GM21526 (cell line): ENCODE data around the gene RFT1.
"Not testable (repeated sequence)": the region's sequence is repeated elsewhere in the genome, so short reads cannot be mapped to it uniquely, and the experiment has no call there.

Experiments used
- ATAC-seq: cut with Tn5 transposase; IDR thresholded peaks from one replicate; pipeline ENCODE4 v1.9.1; 2021; ENCODE audit warnings: moderate library complexity; ENCODE audit not compliant: unreplicated experiment, low FRiP score

Gene RFT1

GRCh38 chr3:53163444-53164387 is 33.5 kb upstream of the RFT1 start:
- no peak for ATAC-seq

DNA sequence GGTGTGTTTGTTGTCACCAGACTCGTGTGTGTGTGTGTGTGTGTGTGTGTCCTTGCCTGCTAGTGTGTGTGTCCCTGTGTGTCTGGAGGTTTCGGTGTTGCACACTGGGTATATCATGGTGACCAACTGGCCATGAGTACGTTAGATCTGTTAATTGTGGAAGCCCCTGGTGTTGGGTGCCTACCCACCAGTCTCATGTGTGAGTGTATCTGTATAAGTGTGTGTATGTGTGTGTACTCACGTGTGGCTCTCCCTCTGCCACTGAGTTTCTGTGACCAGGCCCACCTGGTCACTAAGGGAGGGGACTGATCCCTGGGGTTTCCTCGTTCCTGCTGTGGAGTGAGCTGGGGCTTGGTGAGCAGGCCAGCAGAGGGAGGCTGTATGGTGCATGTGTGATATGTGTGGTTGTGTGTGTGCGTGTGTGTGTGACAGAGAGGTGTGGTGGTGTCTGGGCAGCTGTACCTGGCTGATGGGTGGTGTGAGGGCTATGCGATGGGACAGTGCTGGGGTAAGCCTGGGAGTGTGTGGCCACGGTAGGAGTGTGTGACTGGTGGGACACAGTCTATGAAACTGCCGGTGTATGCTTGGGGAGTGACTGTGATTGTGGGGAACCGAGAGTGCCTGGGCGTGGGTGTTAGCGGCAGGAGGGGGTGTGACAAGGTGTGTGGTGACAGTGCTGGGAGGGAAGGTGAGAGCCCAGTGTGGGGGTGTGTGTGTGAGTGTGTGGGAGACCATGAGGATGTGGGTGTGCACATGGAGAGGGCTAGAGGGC is 32.6 kb upstream of the RFT1 start:
- ATAC-seq, result peak; percentile 37

GRCh38 chr3:53161820-53162671 is 31.8 kb upstream of the RFT1 start:
- no peak for ATAC-seq

- no peak for ATAC-seq
Measured at GRCh38 chr3:53161450-53161819, 31.2 kb upstream of the RFT1 start.

GRCh38 chr3:53160660-53161449 is 30.6 kb upstream of the RFT1 start, which contains the start of gene PRKCD:
Gene PRKCD (plus strand): TSS chr3:53161209. CDS start chr3:53178423, 17,214 bp downstream.
- no peak for ATAC-seq

- ATAC-seq, result no peak
Measured at GRCh38 chr3:53160061-53160659, 29.9 kb upstream of the RFT1 start.

DNA sequence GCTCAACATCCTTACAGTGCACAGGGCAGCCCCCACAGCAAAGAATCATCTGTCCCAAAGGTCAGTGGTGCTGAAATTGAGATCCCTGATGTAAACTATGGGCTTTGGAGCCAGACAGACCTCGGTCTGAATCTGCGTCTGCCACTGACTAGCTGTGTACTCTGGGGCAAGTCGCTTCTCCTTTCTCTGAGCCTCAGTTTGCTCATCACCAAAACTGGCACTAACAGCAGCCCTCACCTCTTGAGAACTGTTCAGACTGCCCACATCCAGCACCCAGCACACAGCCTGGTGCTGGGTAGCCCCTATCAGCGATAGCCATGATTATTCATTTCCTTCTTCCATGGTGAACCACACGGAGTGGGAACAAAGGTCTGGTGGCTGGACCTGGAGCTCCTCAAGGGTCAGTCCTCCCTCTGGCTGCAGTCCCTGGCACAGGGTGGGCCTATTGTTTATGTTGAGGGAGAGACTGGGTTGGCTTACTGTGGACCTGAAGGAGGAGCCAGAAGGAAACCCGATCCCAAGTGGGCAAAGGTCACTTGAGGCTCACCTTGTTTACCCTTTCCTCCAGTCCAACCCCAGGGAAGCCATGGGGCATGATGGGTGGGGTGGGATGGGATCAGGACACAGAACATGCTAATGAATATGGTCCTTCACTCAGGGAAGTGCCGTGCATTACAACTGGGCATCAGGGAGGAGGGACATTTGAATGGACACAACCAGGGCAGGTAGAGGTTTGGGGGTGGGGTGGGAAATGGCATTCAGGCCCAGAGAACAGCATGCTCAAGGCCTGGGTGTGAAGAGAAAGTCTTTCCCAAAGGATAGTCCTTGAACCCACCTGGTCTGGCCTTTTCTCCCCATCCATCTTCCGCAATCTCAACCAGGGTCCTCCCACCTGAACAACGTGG is 29.2 kb upstream of the RFT1 start:
- no peak for ATAC-seq

DNA sequence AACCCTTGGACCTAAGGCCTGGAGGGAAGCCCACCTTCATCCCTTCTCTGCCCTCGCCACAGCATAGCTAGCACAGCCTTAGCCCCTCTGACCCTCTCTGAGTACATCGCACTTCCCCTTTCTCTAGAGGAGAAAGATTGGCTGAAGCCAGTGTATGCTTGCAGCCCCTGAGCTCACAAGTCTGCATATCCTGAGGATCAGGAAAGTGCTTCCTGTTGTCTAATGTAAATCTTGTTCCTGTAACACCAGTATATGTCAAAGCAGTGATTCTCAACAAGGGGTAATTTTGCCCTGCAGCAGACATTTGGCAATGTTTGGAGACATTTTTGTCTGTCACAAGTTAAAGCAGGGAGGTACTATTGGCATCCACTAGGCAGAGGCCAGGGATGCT is 28.5 kb upstream of the RFT1 start:
- no peak for ATAC-seq

DNA sequence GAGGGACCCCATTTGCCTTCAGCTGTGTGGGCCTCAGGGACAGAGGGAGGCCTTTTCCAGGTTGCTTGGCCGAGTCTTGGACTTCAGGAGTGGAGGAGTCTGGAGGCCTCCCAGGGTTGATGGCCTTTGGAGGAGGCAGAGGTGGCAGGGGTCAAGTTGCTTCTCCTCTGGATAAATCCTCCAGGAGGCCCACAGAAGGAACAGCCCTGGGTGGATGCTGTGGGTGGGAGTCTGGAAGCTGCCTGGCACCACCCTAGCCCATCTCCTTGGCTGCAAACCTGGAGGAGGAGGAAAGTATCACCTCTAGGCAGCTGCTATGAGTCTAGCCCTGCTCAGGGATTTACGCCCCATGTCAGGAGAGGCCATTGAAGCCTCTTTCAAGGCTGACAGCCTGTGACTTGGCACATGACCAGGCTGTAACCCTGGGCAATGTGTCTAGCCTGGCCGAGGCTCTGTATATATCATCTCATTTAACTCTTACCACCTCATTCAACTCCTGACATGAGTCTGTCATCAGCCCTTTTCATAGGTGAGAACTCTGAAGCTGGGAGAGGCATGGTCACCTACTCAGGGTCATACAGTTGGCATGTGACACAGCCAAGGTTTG is 27.8 kb upstream of the RFT1 start:
- no peak for ATAC-seq

- no peak for ATAC-seq
Measured at GRCh38 chr3:53156368-53156834, 26.2 kb upstream of the RFT1 start.

DNA sequence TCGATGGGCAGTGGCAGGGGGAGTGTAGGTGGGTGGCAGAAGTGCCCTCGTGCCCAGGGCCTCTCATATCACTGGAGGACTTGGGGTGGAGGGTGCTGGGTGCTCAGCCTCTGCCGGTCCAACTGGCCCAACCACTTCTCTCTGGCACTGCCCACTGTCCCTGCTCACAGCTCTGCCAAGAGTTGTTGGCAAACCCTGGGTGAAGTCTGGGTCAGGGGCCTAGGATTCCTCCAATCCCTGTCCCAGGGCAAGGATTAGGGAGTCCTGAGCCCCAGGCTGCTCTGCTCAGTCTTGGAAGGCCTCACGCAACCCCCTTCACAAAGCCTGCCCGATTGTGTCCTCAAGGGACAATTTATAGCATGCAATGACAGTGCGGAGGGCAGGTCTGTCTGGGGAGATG is 25.5 kb upstream of the RFT1 start:
- ATAC-seq, result no peak

DNA sequence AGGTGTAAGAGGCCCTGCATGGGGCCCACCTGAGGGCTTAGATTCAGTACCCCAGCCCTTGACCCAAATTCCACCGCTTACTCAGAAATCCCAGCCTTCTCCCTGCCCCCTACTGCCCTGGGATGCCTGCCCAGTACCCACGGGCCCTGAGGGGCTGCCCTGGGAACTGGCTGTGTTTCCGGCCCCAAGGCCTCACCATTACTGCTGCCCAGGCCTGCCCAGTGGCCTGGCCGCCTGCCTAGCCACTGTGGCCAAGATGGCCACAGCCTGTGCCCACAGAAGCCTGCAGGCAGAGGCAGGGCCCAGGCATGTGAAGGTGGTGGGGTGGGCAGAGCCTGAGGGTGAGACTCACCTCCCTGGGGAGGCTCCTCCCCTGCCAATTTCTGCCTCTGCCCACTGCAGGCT is 24.6 kb upstream of the RFT1 start:
- no peak for ATAC-seq

- ATAC-seq, result no peak
Measured at GRCh38 chr3:53153980-53154379, 23.7 kb upstream of the RFT1 start.

DNA sequence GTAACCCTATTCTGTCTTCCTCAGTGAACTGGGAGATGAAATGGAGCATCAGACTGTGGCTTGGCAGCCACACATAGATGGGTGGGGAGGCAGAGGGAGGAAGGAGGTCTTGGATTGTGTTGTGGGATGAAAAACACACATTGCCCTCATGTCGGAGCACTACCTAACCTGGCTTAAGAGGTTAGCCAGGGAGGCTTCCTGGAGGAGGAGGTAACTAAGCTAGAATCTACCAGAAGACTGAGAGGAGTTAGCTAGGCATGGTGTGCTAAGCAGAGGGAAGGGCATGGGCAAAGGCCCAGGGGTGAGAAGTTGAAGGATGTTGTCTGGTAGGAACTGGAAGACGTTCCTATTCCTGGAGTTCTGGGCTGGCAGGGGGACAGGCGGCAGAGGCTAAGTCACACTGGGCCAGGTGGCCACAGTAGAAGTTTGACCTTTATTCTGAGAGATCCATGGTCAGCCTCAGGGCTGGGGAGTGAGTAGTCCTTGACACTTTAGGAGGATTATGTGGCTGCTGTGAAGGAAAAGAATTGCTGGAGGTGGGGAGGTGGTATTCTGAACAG is 23.1 kb upstream of the RFT1 start:
- ATAC-seq, result no peak

DNA sequence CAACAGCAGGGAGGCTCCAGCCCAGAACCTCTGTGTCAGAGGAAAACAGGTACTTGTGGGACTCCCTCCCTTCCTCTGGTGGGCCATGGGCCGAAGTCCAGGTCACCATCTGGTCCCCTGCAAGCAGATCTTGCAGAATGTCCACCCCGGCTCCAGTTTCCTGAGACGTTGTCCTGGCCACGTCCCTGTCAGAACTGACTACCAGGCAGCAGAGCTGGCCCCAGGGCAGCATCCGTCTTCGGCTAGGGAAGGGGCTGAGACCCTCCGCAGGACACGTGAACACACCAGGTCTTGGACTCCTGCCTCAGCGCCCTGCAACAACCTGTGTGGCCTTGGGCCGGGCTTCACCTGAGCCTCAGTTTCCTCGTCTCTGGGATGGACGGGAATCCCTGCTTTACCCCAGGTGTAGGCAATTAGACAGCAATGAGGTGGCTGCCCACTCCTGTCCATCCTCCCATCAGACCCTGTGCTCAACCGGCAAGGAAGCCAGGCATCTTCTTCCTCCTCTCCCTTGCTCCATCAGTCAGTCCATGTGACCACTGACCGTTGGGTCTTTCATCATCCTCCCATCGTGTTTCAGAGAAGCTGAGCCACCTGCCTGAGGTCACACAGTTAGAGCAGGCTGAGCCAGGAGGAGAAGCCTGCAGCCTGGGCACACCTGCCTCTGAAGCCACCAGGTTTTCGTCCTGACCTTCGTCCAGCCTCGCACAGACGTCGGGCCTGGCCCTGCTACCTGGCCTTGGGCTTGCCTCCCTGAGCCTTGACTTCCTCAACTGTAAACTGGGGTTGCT is 21.8 kb upstream of the RFT1 start:
- ATAC-seq, result no peak

DNA sequence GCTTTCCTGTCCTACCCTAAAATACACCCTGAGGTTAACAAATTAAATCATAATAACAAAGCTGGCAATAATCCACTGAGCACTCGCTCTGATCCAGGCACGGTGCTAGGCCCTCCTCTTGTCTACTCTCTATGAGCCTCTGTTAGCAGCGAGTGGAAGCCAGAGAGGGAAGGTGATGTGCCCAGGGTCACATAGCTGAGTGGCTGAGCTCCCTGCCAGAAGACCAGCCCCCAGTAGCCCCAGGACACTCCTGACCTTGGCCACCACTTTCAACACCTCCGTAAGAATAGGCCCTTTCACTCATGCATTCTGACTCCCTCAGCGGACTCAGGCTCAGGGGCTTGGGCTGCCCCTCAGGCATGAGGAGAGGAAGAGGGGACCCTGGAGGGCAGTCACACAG is 21.2 kb upstream of the RFT1 start:
- no peak for ATAC-seq

DNA sequence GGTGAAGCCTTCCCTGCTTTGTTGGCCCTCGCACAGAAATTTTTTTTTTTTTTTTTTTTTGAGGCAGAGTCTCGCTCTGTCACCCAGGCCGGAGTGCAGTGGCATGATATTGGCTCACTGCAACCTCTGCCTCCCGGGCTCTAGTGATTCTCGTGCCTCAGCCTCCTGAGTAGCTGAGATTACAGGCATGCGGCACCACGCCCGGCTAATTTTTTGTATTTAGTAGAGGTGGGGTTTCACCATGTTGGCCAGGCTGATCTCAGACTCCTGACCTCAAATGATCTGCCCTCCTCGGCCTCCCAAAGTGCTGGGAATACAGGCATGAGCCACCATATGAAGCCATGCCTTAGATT is 20.8 kb upstream of the RFT1 start:
- not testable (repeated sequence) for ATAC-seq
